Middle frontal gyrus (tissue), 1 donor: ENCODE results near the gene RXYLT1.
"Not testable (repeated sequence)": the region's sequence is repeated elsewhere in the genome, so short reads cannot be mapped to it uniquely, and the experiment has no call there.

Experiments used
- DNase-seq: peaks from one replicate; pipeline ENCODE4 v3.0.0-alpha.2; 2015; ENCODE audit warnings: low spot score; ENCODE audit errors: extremely low spot score

The RXYLT1 gene

GRCh38 chr12:63779498-63780481 is at the start of gene RXYLT1:
Gene RXYLT1 (plus strand): TSS chr12:63779909. CDS start chr12:63779961, 52 bp downstream.
- peak; percentile 65 for DNase-seq

- DNase-seq = not testable (repeated sequence)
Observed at GRCh38 chr12:63732779-63733178, 46.9 kb upstream of the RXYLT1 start.

- DNase-seq = not testable (repeated sequence)
Observed at GRCh38 chr12:63733585-63733984, 46.1 kb upstream of the RXYLT1 start.

GRCh38 chr12:63740551-63740950 is 39.2 kb upstream of the RXYLT1 start:
- not testable (repeated sequence) for DNase-seq

GRCh38 chr12:63741431-63741830 is 38.3 kb upstream of the RXYLT1 start:
- not testable (repeated sequence) for DNase-seq

- not testable (repeated sequence) for DNase-seq
Observed at GRCh38 chr12:63744110-63744509, 35.6 kb upstream of the RXYLT1 start.

GRCh38 chr12:63746470-63746869 is 33.2 kb upstream of the RXYLT1 start:
- not testable (repeated sequence) for DNase-seq

GRCh38 chr12:63747136-63747535 is 32.6 kb upstream of the RXYLT1 start:
- not testable (repeated sequence) for DNase-seq

- DNase-seq = no peak
Observed at GRCh38 chr12:63747553-63747952, 32.2 kb upstream of the RXYLT1 start.

GRCh38 chr12:63752283-63752682 is 27.4 kb upstream of the RXYLT1 start:
- no peak for DNase-seq

- no peak for DNase-seq
Observed at GRCh38 chr12:63752841-63753240, 26.9 kb upstream of the RXYLT1 start.

- DNase-seq = no peak
Observed at GRCh38 chr12:63753743-63754142, 26.0 kb upstream of the RXYLT1 start.

- DNase-seq = no peak
Observed at GRCh38 chr12:63764481-63764880, 15.2 kb upstream of the RXYLT1 start.

- no peak for DNase-seq
Observed at GRCh38 chr12:63766498-63766897, 13.2 kb upstream of the RXYLT1 start.

- no peak for DNase-seq
Observed at GRCh38 chr12:63770375-63770774, 9.3 kb upstream of the RXYLT1 start.

GRCh38 chr12:63777340-63777739 is 2.4 kb upstream of the RXYLT1 start:
- no peak for DNase-seq

GRCh38 chr12:63782466-63782865 is 2.8 kb downstream of the RXYLT1 start:
- no peak for DNase-seq

- no peak for DNase-seq
Observed at GRCh38 chr12:63787306-63787705, 7.6 kb downstream of the RXYLT1 start.

- no peak for DNase-seq
Observed at GRCh38 chr12:63790608-63790945, 10.9 kb downstream of the RXYLT1 start.

- DNase-seq = no peak
Observed at GRCh38 chr12:63792338-63792737, 12.6 kb downstream of the RXYLT1 start.

GRCh38 chr12:63795032-63795687 is 15.5 kb downstream of the RXYLT1 start:
- no peak for DNase-seq

- DNase-seq = no peak
Observed at GRCh38 chr12:63795944-63796343, 16.2 kb downstream of the RXYLT1 start.
